HCT116 (cell line): ENCODE results near the gene ODF4. TPM values are rescaled to one million over a fixed set of nuclear protein-coding genes. Genes with fewer than 3 reads are reported as not detected.

Experiments used
- ATAC-seq: fragments of 200-7000 bp; cut with Tn5 transposase; 2 replicates; pipeline ENCODE4 v1.9.1; 2020; ENCODE audit warnings: mild to moderate bottlenecking, moderate library complexity
- BruUV-seq: library from RNA; stranded (reverse); fragments of 400-500 nt; replicated peaks from 2 replicates; lab custom pipeline; 2021; lab: Mats Ljungman, UMichigan
- CTCF ChIA-PET: fragments of 300-600 bp; sonication (Branson Sonifier 250); formaldehyde crosslinking; loops from one replicate; lab custom pipeline; 2021; ENCODE audit warnings: antibody characterized with exemption; lab: Charles Lee
- POLR2A ChIA-PET: fragments of 300-600, 350-600 bp; sonication (Branson Sonifier 250); formaldehyde crosslinking; loops from one replicate; lab custom pipeline; 2021; ENCODE audit warnings: antibody characterized with exemption; lab: Charles Lee
- RAD21 ChIA-PET, 2 experiments: fragments of 300-600 bp; sonication (Branson Sonifier 250); formaldehyde crosslinking; loops; one replicate each; lab custom pipeline; 2023; ENCODE audit warnings: low total read pairs in 2 of 2; ENCODE audit not compliant: uncharacterized antibody in 2 of 2, unreplicated experiment in 2 of 2, low non-redundant PET in 1 of 2; lab: Charles Lee
- DNase-seq: peaks from one replicate; pipeline ENCODE4 v3.0.0-alpha.2; 2010; ENCODE audit warnings: low read depth, low spot score
- H2AFZ ChIP-seq: fragments of 200-600 bp; shearing (Covaris generic), sonication (generic); 2 replicates; pipeline ENCODE4 v1.6.1; 2017; ENCODE audit warnings: low read depth, mixed run types, mixed read lengths, antibody characterized with exemption, low read length; ENCODE audit not compliant: poor library complexity, severe bottlenecking
- H3K27ac ChIP-seq: 2 replicates; pipeline ENCODE4 v1.5.1; 2012; ENCODE audit warnings: low read depth, low read length
- H3K27me3 ChIP-seq: fragments of 200-600 bp; sonication (generic); 2 replicates; pipeline ENCODE4 v1.6.1; 2016; ENCODE audit warnings: mixed run types, low read length, mixed read lengths; ENCODE audit not compliant: insufficient read depth
- H3K36me3 ChIP-seq, 2 experiments: fragments of 200-500 bp in 1 of 2; fragments of 200-600 bp in 1 of 2; sonication (Bioruptor generic) in 1 of 2; sonication (generic) in 1 of 2; 2 replicates each; pipeline versions ENCODE4 v1.5.1 to v1.6.1; 2014 to 2016; ENCODE audit warnings: low read length in 2 of 2, inconsistent platforms in 1 of 2, mixed read lengths in 1 of 2, mixed run types in 1 of 2; ENCODE audit not compliant: insufficient read depth in 2 of 2, control insufficient read depth in 1 of 2
- H3K4me1 ChIP-seq, 2 experiments: fragments of 200-600 bp in 1 of 2; sonication (generic) in 1 of 2; 2 replicates each; pipeline versions ENCODE4 v1.5.1 to v1.6.1; 2012 to 2017; ENCODE audit warnings: low read length in 2 of 2, inconsistent platforms in 1 of 2, mild to moderate bottlenecking in 1 of 2, mixed read lengths in 1 of 2, mixed run types in 1 of 2, moderate library complexity in 1 of 2; ENCODE audit not compliant: insufficient read depth in 2 of 2, control insufficient read depth in 1 of 2
- H3K4me2 ChIP-seq: fragments of 200-600 bp; sonication (generic); 2 replicates; pipeline ENCODE4 v1.6.1; 2017; ENCODE audit warnings: mixed run types, low read length, mixed read lengths
- H3K4me3 ChIP-seq, 2 experiments: fragments of 200-600 bp in 1 of 2; sonication (generic) in 1 of 2; replicated peaks in 1 of 2; 2 replicates each; pipeline ENCODE4 v1.5.1; 2011 to 2016; ENCODE audit warnings: low read length in 2 of 2, control low read depth in 1 of 2, low read depth in 1 of 2, mild to moderate bottlenecking in 1 of 2, mixed read lengths in 1 of 2, mixed run types in 1 of 2
- H3K79me2 ChIP-seq: fragments of 200-600 bp; sonication (generic); 2 replicates; pipeline ENCODE4 v1.6.1; 2017; ENCODE audit warnings: mild to moderate bottlenecking, mixed run types, low read length, moderate library complexity, mixed read lengths; ENCODE audit not compliant: insufficient read depth
- H3K9ac ChIP-seq: fragments of 200-600 bp; sonication (generic); 2 replicates; pipeline ENCODE4 v1.6.1; 2016; ENCODE audit warnings: low read length, mixed read lengths
- H3K9me2 ChIP-seq: fragments of 200-600 bp; sonication (generic), shearing (Covaris generic); 2 replicates; pipeline ENCODE4 v1.6.1; 2017; ENCODE audit warnings: mixed run types, mild to moderate bottlenecking, moderate library complexity; ENCODE audit not compliant: insufficient read depth
- H3K9me3 ChIP-seq, 2 experiments: fragments of 200-500 bp in 1 of 2; fragments of 200-600 bp in 1 of 2; sonication (Bioruptor generic) in 1 of 2; sonication (generic) in 1 of 2; 2 replicates each; pipeline ENCODE4 v1.6.1; 2014 to 2017; ENCODE audit warnings: low read length in 2 of 2, mixed read lengths in 2 of 2, inconsistent platforms in 1 of 2, low read depth in 1 of 2, mild to moderate bottlenecking in 1 of 2, mixed run types in 1 of 2, moderate library complexity in 1 of 2; ENCODE audit not compliant: control insufficient read depth in 1 of 2, insufficient read depth in 1 of 2
- H4K20me1 ChIP-seq: fragments of 200-600 bp; sonication (generic), shearing (Covaris generic); 2 replicates; pipeline ENCODE4 v1.6.1; 2017; ENCODE audit warnings: mixed run types, mild to moderate bottlenecking, moderate library complexity; ENCODE audit not compliant: insufficient read depth
- CBX3 ChIP-seq: IDR thresholded peaks from 2 replicates; pipeline ENCODE4 v1.6.1; 2012; ENCODE audit warnings: low read depth
- CEBPB ChIP-seq: IDR thresholded peaks from 2 replicates; pipeline ENCODE4 v1.6.1; 2012; ENCODE audit warnings: low read depth
- EGR1 ChIP-seq: IDR thresholded peaks from 2 replicates; pipeline ENCODE4 v1.6.1; 2012; ENCODE audit warnings: low read depth
- ELF1 ChIP-seq: IDR thresholded peaks from 2 replicates; pipeline ENCODE4 v1.6.1; 2012; ENCODE audit warnings: low read depth, borderline replicate concordance
- EZH2 ChIP-seq: fragments of 200-600 bp; sonication (generic); IDR thresholded peaks from 2 replicates; pipeline ENCODE4 v1.6.1; 2017; ENCODE audit warnings: antibody characterized with exemption, mixed run types
- EZH2phosphoT487 ChIP-seq: fragments of 200-600 bp; IDR thresholded peaks from 2 replicates; pipeline ENCODE4 v1.6.1; 2018; ENCODE audit warnings: antibody characterized with exemption, borderline replicate concordance
- FOSL1 ChIP-seq: IDR thresholded peaks from 2 replicates; pipeline ENCODE4 v1.6.1; 2012; ENCODE audit warnings: low read depth
- JUND ChIP-seq: IDR thresholded peaks from 2 replicates; pipeline ENCODE4 v1.6.1; 2012
- POLR2A ChIP-seq: IDR thresholded peaks from 2 replicates; pipeline ENCODE4 v1.7.0; 2011; ENCODE audit warnings: borderline replicate concordance; ENCODE audit not compliant: insufficient read depth, insufficient read length; ENCODE audit errors: extremely low read depth
- POLR2AphosphoS5 ChIP-seq: IDR thresholded peaks from 2 replicates; pipeline ENCODE4 v1.6.1; 2011; ENCODE audit warnings: mild to moderate bottlenecking, low read depth, low read length, moderate library complexity
- SIN3A ChIP-seq: IDR thresholded peaks from 2 replicates; pipeline ENCODE4 v1.6.1; 2012; ENCODE audit warnings: low read depth
- SP1 ChIP-seq: IDR thresholded peaks from 2 replicates; pipeline ENCODE4 v1.6.1; 2012; ENCODE audit warnings: low read depth
- SRF ChIP-seq: IDR thresholded peaks from 2 replicates; pipeline ENCODE4 v1.6.1; 2012; ENCODE audit warnings: low read depth
- TCF7L2 ChIP-seq: IDR thresholded peaks from 2 replicates; pipeline ENCODE4 v1.7.0; 2011; ENCODE audit warnings: borderline replicate concordance, inconsistent platforms; ENCODE audit not compliant: insufficient read depth, insufficient read length; ENCODE audit errors: extremely low read depth
- ZFX ChIP-seq: fragments of 450-650 bp; IDR thresholded peaks from 2 replicates; pipeline ENCODE4 v1.6.1; 2017
- ZNF274 ChIP-seq: fragments of 200-500 bp; sonication (Bioruptor generic); IDR thresholded peaks from 2 replicates; pipeline ENCODE4 v1.6.1; 2014; ENCODE audit warnings: mild to moderate bottlenecking, low read depth, low read length, inconsistent platforms
- intact Hi-C: fragments of 100-400 bp; cut with micrococcal nuclease; formaldehyde crosslinking; loops from 2 replicates; pipeline ENCODE4 v1.10.0; 2022
- total RNA-seq: library from RNA; stranded (reverse); gene quantifications from one replicate; pipeline ENCODE4 v1.2.1, GENCODE V29; 2021; ENCODE audit not compliant: unreplicated experiment
- TF ChIP-seq, protein P1 (sequence below): IDR thresholded peaks from 2 replicates; pipeline ENCODE4 v1.6.1; 2011; ENCODE audit warnings: mild to moderate bottlenecking, low read length, moderate library complexity; ENCODE audit not compliant: insufficient replicate concordance; ENCODE audit errors: extremely low read depth
- TF ChIP-seq, protein P2 (sequence below): IDR thresholded peaks from 2 replicates; pipeline ENCODE4 v1.6.1; 2012; ENCODE audit warnings: low read depth

ODF4 gene
- total RNA-seq, 1 experiment from 2014 or later, result not detected

DNA sequence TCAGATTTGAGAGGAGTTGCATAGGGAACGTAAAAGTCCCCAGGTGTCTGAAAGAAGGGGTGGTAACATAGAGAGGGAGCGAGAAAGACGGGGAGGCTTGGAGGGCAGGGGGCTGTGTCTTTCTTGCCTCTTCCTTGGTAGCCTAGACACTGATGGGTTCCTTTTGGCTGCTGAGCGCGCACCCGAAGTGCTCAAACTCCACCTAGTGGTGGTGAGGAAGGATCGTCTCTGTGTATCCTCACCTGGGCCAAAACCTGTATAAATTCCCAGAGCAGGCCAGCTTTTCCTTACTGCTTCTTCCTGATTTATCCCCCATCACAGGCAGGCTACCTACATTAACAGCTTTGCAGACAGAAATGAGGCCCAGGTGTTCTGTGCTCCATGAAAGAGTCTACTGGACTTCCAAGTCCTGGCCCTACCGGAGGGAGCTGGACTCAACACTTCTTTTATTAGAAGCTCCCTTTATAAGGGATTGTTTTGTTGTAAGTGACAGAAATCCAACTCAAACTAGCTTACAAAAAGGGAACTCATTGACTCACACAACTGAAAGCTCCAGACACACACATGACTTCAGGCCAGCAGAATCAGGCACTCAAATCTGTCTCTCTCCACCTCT lies 38.9 kb upstream of the ODF4 start (continued):
- TF ChIP-seq ZFX (no peak), ZNF274 (no peak), SIN3A (no peak)

DNA sequence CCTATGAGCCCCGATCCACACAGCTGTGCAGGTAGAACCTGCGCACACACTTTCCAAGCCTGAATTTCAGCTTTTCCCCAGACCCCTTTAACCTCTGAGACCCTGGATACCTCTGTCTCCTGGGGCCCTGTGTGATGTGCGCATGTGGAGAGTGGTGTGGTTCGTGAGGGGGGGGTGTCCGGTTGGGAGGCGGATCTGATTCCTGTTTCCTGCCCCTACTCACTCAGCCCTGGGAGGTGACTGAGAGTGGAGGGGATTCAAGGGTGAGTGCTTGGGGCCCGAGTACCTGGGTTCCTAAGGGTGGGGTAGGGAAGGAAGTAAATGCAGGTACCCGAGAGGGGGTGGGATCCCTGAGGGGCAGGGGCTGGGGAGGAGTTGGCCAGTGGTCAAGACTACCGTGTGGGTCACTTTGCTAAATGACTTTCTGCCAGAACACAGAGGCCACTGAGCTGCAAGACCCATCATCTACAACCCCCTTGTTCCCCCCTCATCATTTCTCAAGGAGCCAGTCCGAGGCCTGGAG lies 29.0 kb upstream of the ODF4 start:
- no peak for ATAC-seq
- POLR2A ChIA-PET, result interaction anchor here (0.9 kb wide), 1 partner anchor 15 kb away, joined by 3 read pairs; the partner anchor contains the start of gene SLC25A35
- H3K79me2 ChIP-seq, result no peaks in the 10 kb centered on the region
- H4K20me1 ChIP-seq, result no peaks in the 10 kb centered on the region
- RAD21 ChIA-PET, result no interaction called here
- BruUV-seq, result no TSS peak
- H2AFZ ChIP-seq, result no peak overlapping the region
- TF ChIP-seq FOSL1, result no peak
- no peak for TF ChIP-seq EGR1
- TF ChIP-seq JUND, result no peak
- no peak for TF ChIP-seq EZH2
- no peak for TF ChIP-seq TCF7L2
- TF ChIP-seq ZNF274, result no peak
- TF ChIP-seq EZH2phosphoT487, result no peak
- no peak for TF ChIP-seq SRF
- TF ChIP-seq, protein P1, sequence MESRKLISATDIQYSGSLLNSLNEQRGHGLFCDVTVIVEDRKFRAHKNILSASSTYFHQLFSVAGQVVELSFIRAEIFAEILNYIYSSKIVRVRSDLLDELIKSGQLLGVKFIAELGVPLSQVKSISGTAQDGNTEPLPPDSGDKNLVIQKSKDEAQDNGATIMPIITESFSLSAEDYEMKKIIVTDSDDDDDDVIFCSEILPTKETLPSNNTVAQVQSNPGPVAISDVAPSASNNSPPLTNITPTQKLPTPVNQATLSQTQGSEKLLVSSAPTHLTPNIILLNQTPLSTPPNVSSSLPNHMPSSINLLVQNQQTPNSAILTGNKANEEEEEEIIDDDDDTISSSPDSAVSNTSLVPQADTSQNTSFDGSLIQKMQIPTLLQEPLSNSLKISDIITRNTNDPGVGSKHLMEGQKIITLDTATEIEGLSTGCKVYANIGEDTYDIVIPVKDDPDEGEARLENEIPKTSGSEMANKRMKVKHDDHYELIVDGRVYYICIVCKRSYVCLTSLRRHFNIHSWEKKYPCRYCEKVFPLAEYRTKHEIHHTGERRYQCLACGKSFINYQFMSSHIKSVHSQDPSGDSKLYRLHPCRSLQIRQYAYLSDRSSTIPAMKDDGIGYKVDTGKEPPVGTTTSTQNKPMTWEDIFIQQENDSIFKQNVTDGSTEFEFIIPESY, result no peak
- TF ChIP-seq POLR2AphosphoS5, result no peak
- TF ChIP-seq POLR2A, result no peak
- TF ChIP-seq SIN3A, result no peak
- no peak for TF ChIP-seq ELF1
- TF ChIP-seq CBX3, result no peak
- TF ChIP-seq, protein P2, sequence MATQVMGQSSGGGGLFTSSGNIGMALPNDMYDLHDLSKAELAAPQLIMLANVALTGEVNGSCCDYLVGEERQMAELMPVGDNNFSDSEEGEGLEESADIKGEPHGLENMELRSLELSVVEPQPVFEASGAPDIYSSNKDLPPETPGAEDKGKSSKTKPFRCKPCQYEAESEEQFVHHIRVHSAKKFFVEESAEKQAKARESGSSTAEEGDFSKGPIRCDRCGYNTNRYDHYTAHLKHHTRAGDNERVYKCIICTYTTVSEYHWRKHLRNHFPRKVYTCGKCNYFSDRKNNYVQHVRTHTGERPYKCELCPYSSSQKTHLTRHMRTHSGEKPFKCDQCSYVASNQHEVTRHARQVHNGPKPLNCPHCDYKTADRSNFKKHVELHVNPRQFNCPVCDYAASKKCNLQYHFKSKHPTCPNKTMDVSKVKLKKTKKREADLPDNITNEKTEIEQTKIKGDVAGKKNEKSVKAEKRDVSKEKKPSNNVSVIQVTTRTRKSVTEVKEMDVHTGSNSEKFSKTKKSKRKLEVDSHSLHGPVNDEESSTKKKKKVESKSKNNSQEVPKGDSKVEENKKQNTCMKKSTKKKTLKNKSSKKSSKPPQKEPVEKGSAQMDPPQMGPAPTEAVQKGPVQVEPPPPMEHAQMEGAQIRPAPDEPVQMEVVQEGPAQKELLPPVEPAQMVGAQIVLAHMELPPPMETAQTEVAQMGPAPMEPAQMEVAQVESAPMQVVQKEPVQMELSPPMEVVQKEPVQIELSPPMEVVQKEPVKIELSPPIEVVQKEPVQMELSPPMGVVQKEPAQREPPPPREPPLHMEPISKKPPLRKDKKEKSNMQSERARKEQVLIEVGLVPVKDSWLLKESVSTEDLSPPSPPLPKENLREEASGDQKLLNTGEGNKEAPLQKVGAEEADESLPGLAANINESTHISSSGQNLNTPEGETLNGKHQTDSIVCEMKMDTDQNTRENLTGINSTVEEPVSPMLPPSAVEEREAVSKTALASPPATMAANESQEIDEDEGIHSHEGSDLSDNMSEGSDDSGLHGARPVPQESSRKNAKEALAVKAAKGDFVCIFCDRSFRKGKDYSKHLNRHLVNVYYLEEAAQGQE, result no peak
- no peak for TF ChIP-seq SP1
- no peak for TF ChIP-seq CEBPB
- H3K27me3 ChIP-seq, result no peaks in the 10 kb centered on the region; the same call in 1 of the 2 replicates
- intact Hi-C loops, result no loop called here
- H3K36me3 ChIP-seq, result no peaks in the 10 kb centered on the region
- H3K4me1 ChIP-seq, result no peaks in the 10 kb centered on the region
- no peak overlapping the region for H3K27ac ChIP-seq
- no peak overlapping the region for H3K4me3 ChIP-seq
- DNase-seq, result no peak
- H3K9me2 ChIP-seq, result no peaks in the 10 kb centered on the region
- no peak overlapping the region for H3K9ac ChIP-seq
- no peak overlapping the region for H3K4me2 ChIP-seq
- H3K9me3 ChIP-seq, result no peaks in the 10 kb centered on the region
- CTCF ChIA-PET, result no interaction called here
